ENCODE measurements around the gene CAND1.

Gene CAND1

GRCh38 chr12:67348683-67349082, 79.5 kb downstream of the CAND1 start:
- no peak for DNase-seq

GRCh38 chr12:67352682-67353081, 83.5 kb downstream of the CAND1 start:
- DNase-seq: no peak

- DNase-seq: peak; percentile 18 to 23
These were observed 85.2 kb downstream of the CAND1 start for GRCh38 chr12:67354322-67354721.

GRCh38 chr12:67354966-67355365, 85.8 kb downstream of the CAND1 start:
- DNase-seq: no peak

- no peak for DNase-seq
These were observed 86.5 kb downstream of the CAND1 start for GRCh38 chr12:67355428-67356379.

GRCh38 chr12:67356380-67356774, 87.2 kb downstream of the CAND1 start:
- DNase-seq: no peak

- no peak for DNase-seq
These were observed 88.4 kb downstream of the CAND1 start for GRCh38 chr12:67357376-67358125.

GRCh38 chr12:67358781-67359338, 89.7 kb downstream of the CAND1 start:
- no peak for DNase-seq

GRCh38 chr12:67362526-67362925, 93.4 kb downstream of the CAND1 start:
- no peak for DNase-seq

- DNase-seq: no peak
These were observed 95.1 kb downstream of the CAND1 start for GRCh38 chr12:67364228-67364627.

GRCh38 chr12:67365131-67365530, 96.0 kb downstream of the CAND1 start:
- no peak for DNase-seq

GRCh38 chr12:67367843-67368242, 98.7 kb downstream of the CAND1 start:
- DNase-seq: no peak
